CD4-positive, CD25-positive, alpha-beta regulatory T cell (primary cell): ENCODE results near the gene PLD4. TPM values are rescaled to one million over a fixed set of nuclear protein-coding genes. Genes with fewer than 3 reads are reported as not detected.
A peak's percentile ranks its signal among the peaks of the same experiment; 100 is the strongest.
"Not testable (repeated sequence)": the region's sequence is repeated elsewhere in the genome, so short reads cannot be mapped to it uniquely, and the experiment has no call there.

ENCODE experiments used
- ATAC-seq, 2 donors: fragments of 150-1000 bp; cut with Tn5 transposase; one replicate each; pipeline ENCODE4 v1.10.0; 2021; ENCODE audit warnings: low read depth in 2 of 2, moderate number of reproducible peaks in 2 of 2, moderate library complexity in 1 of 2
- DNase-seq, 3 donors: peaks; one replicate each; pipeline versions ENCODE4 v3.0.0 to v3.0.0-alpha.2; 2012 to 2022; ENCODE audit warnings: mixed read lengths in 1 of 3
- H3K27ac ChIP-seq: one replicate; pipeline ENCODE4 v1.7.0; 2013; ENCODE audit warnings: mild to moderate bottlenecking, low read length; ENCODE audit not compliant: insufficient read depth, poor library complexity, severe bottlenecking
- H3K27me3 ChIP-seq: one replicate; pipeline ENCODE4 v1.7.0; 2013; ENCODE audit warnings: low read length; ENCODE audit not compliant: control insufficient read depth, insufficient read depth
- H3K36me3 ChIP-seq: one replicate; pipeline ENCODE4 v1.7.0; 2013; ENCODE audit warnings: mild to moderate bottlenecking, low read length, moderate library complexity; ENCODE audit not compliant: control insufficient read depth, insufficient read depth
- H3K4me1 ChIP-seq: 2 replicates; pipeline ENCODE4 v1.7.0; 2013; ENCODE audit warnings: mild to moderate bottlenecking, low read length; ENCODE audit not compliant: insufficient read depth, control insufficient read depth, poor library complexity, severe bottlenecking
- H3K4me3 ChIP-seq: one replicate; pipeline ENCODE4 v1.7.0; 2013; ENCODE audit warnings: low read depth, mild to moderate bottlenecking, low read length, moderate library complexity
- H3K9me3 ChIP-seq, 2 experiments: 1 replicate in 1 of 2; 2 replicates in 1 of 2; pipeline ENCODE4 v1.7.0; 2013; ENCODE audit warnings: low read length in 2 of 2, mild to moderate bottlenecking in 1 of 2, moderate library complexity in 1 of 2; ENCODE audit not compliant: control insufficient read depth in 2 of 2
- H3K27ac Mint-ChIP-seq, 3 donors: one replicate each; pipeline ENCODE4 v1.8.0; 2020 to 2022; ENCODE audit warnings: mild to moderate bottlenecking in 3 of 3, mixed read lengths in 3 of 3, moderate library complexity in 2 of 3
- H3K27me3 Mint-ChIP-seq: one replicate; pipeline ENCODE4 v1.8.0; 2022; ENCODE audit warnings: mild to moderate bottlenecking, mixed read lengths
- H3K36me3 Mint-ChIP-seq: one replicate; pipeline ENCODE4 v1.8.0; 2020; ENCODE audit warnings: mixed read lengths
- H3K4me1 Mint-ChIP-seq, 4 donors: one replicate each; pipeline ENCODE4 v1.8.0; 2020 to 2022; ENCODE audit warnings: mixed read lengths in 4 of 4, mild to moderate bottlenecking in 1 of 4
- H3K4me3 Mint-ChIP-seq, 4 donors: one replicate each; pipeline ENCODE4 v1.8.0; 2020 to 2022; ENCODE audit warnings: mild to moderate bottlenecking in 4 of 4, mixed read lengths in 4 of 4, moderate library complexity in 3 of 4
- H3K9me3 Mint-ChIP-seq, 7 donors: one replicate each; pipeline ENCODE4 v1.8.0; 2020 to 2022; ENCODE audit warnings: mixed read lengths in 7 of 7, mild to moderate bottlenecking in 3 of 7, moderate library complexity in 2 of 7
- polyA plus RNA-seq, 4 donors: library from polyadenylated mRNA; unstranded; fragments of 300-500 nt; fragmentation: Illumina TruSeq; gene quantifications; one replicate each; pipeline ENCODE4 v1.2.3, GENCODE V29; 2021
- total RNA-seq: library from RNA; stranded (reverse); gene quantifications from one replicate; pipeline ENCODE4 v1.2.3, GENCODE V29; 2022

The PLD4 gene
- total and polyA plus RNA-seq, 5 donors from 2014 or later = 0.34 to 0.69 TPM; not detected in 3

DNA sequence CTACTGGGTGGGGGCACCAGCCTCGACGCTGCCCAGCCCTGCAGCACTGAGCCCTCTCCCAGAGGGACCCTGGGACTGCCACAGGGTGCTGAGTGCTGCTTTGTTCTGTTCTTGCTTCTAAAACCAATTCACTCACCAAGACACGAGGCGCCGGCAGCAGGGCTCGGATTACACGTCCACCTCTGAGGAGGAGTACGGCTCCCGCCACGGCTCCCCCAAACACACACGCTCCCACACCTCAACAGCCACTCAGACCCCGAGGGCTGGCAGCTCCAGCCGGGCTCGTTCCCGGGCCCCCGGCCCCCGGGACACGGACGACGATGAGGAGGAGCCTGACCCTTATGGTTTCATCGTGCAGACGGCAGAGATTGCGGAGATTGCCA, 35.3 kb upstream of the PLD4 start:
- DNase-seq = no peak

DNA sequence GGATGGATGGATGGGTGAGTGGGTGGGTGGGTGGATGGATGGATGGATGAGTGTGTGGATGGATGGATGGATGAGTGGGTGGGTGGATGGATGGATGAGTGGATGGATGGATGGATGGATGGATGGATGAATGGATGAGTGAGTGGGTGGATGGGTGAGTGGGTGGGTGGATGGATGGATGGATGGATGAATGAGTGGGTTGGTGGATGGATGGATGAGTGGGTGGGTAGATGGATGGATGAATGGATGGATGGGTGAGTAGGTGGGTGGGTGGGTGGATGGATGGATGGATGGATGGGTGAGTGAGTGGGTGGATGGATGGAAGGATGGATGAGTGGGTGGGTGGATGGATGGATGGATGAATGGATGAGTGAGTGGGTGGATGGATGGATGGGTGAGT, 34.4 kb upstream of the PLD4 start:
- H3K27ac Mint-ChIP-seq, H3K4me3 Mint-ChIP-seq, H3K4me1 Mint-ChIP-seq, H3K9me3 ChIP-seq, H3K36me3 Mint-ChIP-seq, ATAC-seq, DNase-seq, H3K9me3 Mint-ChIP-seq, H3K4me3 ChIP-seq, H3K27me3 ChIP-seq, H3K27ac ChIP-seq, H3K36me3 ChIP-seq, H3K27me3 Mint-ChIP-seq, H3K4me1 ChIP-seq: not testable (repeated sequence)

More for the DNA sequence above, 35.3 kb upstream of the PLD4 start:
- H3K9me3 Mint-ChIP-seq = peaks cover 0 to 1% (median 0%) of the 10 kb centered on the region in 7 donors
- ATAC-seq = no peak
- Histone ChIP-seq H3K4me1 (no peaks in the 10 kb centered on the region), H3K4me3 (no peak overlapping the region), H3K27me3 (no peaks in the 10 kb centered on the region), H3K27ac (no peak overlapping the region), H3K9me3 (no peaks in the 10 kb centered on the region), H3K36me3 (no peaks in the 10 kb centered on the region)
- no peaks in the 10 kb centered on the region for H3K4me1 Mint-ChIP-seq
- no peaks in the 10 kb centered on the region for H3K27me3 Mint-ChIP-seq
- no peak overlapping the region for H3K27ac Mint-ChIP-seq
- no peaks in the 10 kb centered on the region for H3K36me3 Mint-ChIP-seq
- no peak overlapping the region for H3K4me3 Mint-ChIP-seq

DNA sequence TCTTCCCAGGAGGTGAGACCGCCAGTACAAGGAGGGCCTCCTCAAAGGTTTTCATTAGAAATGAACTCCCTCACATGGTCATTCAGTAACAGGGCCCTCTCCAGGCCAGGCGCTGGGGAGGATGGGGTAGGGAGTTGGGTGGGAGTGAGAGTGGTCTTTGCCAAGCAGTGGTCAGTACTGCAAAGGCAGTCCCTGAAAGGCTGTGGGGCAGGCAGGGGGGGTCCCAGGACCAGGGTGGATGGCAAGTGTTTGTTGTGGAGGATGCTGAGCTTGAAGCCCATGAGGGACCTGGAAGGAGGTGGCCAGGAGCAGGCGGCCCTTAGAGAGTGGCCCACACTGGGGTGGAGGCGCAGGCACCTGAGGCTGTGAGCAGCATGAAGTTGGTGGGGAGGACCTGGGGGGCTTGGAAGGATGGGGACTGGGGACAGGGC, 33.5 kb upstream of the PLD4 start:
- Histone ChIP-seq H3K4me3 (no peak overlapping the region), H3K27ac (no peak overlapping the region), H3K27me3 (no peaks in the 10 kb centered on the region), H3K9me3 (no peaks in the 10 kb centered on the region), H3K4me1 (no peaks in the 10 kb centered on the region), H3K36me3 (no peaks in the 10 kb centered on the region)
- H3K27ac Mint-ChIP-seq = peak overlapping the region in 1 of 3 donors; percentile 71
- DNase-seq = no peak
- H3K4me1 Mint-ChIP-seq = no peaks in the 10 kb centered on the region
- no peaks in the 10 kb centered on the region for H3K27me3 Mint-ChIP-seq
- ATAC-seq = no peak
- no peak overlapping the region for H3K4me3 Mint-ChIP-seq
- peaks cover 0 to 1% (median 0%) of the 10 kb centered on the region in 7 donors for H3K9me3 Mint-ChIP-seq
- H3K36me3 Mint-ChIP-seq = no peaks in the 10 kb centered on the region

DNA sequence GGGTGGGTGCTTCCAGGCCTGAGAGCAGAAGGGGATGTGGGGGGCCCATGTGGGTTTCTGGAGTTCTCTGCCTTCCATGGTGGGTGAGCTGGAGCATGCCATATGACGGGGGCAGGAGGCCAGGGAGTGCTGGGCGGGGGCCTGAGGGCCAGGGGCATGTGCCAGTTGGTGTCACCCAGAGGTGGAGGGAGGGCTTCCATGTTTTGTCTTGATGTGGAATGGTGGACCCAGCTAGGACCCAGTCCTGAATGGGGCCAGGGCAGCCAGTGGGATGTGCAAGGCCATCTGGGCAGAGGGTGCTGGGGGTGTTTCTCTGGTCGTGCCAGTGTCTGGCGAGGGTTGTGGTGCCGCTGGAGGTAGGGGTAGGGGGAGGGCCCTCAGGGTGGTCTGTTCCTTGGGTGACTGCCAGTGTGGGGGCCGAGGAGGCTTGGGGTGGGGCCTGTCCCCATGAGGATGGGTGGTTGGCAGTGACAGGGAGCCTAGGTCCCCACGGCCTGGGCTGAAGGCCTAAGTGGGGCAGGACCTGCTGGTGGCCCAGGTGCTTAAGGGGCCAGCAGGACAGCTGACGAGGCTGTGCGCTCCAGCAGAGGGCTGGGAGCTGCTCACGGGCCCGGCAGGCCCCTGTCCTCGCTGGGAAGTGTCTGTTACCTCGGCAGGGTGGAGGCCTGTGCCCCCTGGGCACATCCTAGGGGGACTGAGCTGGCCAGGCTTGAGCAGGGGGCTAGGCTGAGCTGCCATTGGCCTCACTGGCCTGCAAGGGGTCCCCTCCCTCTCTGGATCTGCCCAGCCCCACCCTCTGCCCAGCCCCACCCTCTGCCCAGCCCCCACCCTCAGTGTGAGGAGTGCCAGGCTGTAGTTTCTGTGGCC, 32.8 kb upstream of the PLD4 start:
- H3K36me3 Mint-ChIP-seq = no peaks in the 10 kb centered on the region
- peaks cover 5% of the 10 kb centered on the region for H3K27me3 Mint-ChIP-seq
- H3K27ac Mint-ChIP-seq = no peak overlapping the region
- ATAC-seq (no peak), DNase-seq (no peak)
- Histone ChIP-seq H3K4me3 (no peak overlapping the region), H3K36me3 (no peaks in the 10 kb centered on the region), H3K27me3 (no peaks in the 10 kb centered on the region), H3K27ac (no peak overlapping the region), H3K4me1 (no peaks in the 10 kb centered on the region), H3K9me3 (no peaks in the 10 kb centered on the region)
- H3K9me3 Mint-ChIP-seq = peaks cover 0 to 1% (median 0%) of the 10 kb centered on the region in 7 donors
- H3K4me1 Mint-ChIP-seq = peaks cover 0 to 5% (median 1%) of the 10 kb centered on the region in 4 donors
- H3K4me3 Mint-ChIP-seq = no peak overlapping the region

DNA sequence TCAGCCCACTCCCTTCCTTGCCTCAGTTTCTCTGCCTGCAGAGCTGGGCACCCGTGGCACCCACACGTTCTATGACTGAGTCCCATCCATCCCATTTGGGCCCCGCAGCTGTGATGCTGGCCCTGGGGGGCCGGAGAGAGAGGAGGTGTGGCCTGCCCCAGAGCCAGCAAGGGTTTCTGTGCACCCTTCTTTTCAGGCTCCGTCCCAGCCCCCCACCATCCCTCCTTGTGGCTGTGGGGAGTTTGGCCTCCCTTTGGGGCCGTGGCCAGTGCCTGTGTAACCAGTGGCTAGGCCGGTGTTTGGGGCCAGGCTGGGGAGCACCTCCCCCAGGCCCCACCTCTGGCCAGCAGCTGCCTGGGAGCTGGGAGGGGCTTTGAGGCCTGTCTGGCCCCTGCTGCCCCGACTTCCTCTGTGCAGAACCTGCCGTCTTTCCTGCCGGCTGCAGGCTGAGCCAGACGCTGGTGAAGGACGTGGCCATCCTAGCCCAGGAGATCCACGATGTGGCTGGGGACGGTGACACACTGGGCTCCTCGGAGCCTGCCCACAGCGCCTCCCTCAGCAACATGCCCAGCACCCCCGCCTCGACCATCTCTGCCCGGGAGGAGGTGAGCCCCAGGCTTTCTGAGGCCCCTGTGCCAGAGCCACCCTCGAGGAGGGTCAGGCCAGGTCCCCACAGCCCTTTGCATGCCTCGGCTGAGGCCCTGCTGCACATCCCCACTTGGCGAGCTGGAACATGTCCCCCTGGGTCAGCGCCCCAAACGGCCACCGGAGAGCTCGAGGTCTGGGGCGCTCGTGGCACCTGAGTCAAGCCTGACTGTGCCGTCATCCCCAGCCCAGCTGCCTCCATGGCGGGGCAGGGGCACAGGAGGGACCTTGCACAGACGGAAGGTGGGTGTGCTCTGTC, 31.9 kb upstream of the PLD4 start:
- no peaks in the 10 kb centered on the region for H3K27me3 ChIP-seq
- H3K27ac Mint-ChIP-seq = no peak overlapping the region
- no peak overlapping the region for H3K27ac ChIP-seq
- no peaks in the 10 kb centered on the region for H3K4me1 ChIP-seq
- no peak overlapping the region for H3K4me3 Mint-ChIP-seq
- no peaks in the 10 kb centered on the region for H3K36me3 ChIP-seq
- H3K36me3 Mint-ChIP-seq = no peaks in the 10 kb centered on the region
- peaks cover 0 to 1% (median 0%) of the 10 kb centered on the region in 7 donors for H3K9me3 Mint-ChIP-seq
- H3K4me1 Mint-ChIP-seq = peaks cover 0 to 5% (median 1%) of the 10 kb centered on the region in 4 donors
- H3K9me3 ChIP-seq = no peaks in the 10 kb centered on the region
- H3K27me3 Mint-ChIP-seq = peaks cover 6% of the 10 kb centered on the region
- DNase-seq = no peak
- no peak overlapping the region for H3K4me3 ChIP-seq
- no peak for ATAC-seq

DNA sequence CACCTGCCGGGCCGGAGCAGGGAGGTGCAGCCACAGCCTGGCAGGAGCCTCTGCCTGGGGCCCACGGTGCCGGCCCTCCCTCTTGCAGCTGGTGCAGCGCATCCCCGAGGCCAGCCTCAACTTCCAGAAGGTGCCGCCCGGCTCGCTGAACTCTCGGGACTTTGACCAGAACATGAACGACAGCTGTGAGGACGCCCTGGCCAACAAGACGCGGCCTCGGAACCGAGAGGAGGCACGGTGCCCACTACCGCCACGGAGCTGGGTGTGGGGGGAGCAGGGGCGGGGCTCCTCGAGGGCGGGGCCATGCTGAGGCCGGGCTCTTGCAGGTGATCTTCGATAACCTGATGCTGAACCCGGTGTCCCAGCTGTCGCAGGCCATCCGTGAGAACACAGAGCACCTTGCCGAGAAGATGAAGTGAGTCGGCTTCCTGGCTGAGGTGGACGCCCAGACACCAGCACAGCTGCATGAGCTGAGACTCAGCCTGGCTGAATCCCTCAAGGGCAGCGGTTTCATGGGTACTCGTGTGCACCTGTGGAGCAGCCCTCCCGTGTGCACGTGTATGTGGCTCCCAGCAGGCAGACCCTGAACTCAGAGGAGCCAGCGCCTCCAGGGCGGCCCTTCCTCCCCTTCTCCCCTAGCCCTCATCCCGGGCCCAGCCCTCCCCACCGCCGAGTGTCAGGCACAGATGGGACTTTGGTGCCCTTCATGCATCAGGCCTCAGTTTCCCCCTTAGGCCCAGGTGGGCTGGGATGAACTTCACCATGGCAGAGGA, 31.1 kb upstream of the PLD4 start:
- no peaks in the 10 kb centered on the region for H3K27me3 ChIP-seq
- no peak overlapping the region for H3K4me3 ChIP-seq
- no peaks in the 10 kb centered on the region for H3K4me1 ChIP-seq
- peaks cover 0 to 1% (median 0%) of the 10 kb centered on the region in 7 donors for H3K9me3 Mint-ChIP-seq
- no peaks in the 10 kb centered on the region for H3K36me3 ChIP-seq
- no peaks in the 10 kb centered on the region for H3K9me3 ChIP-seq
- H3K4me1 Mint-ChIP-seq = peaks cover 0 to 5% (median 1%) of the 10 kb centered on the region in 4 donors
- no peaks in the 10 kb centered on the region for H3K36me3 Mint-ChIP-seq
- DNase-seq (no peak), ATAC-seq (no peak)
- H3K27ac ChIP-seq = no peak overlapping the region
- H3K27ac Mint-ChIP-seq = no peak overlapping the region
- no peak overlapping the region for H3K4me3 Mint-ChIP-seq
- H3K27me3 Mint-ChIP-seq = peaks cover 6% of the 10 kb centered on the region
